Neural progenitor cell (in vitro differentiated cells): ENCODE measurements around the gene CACHD1. TPM values are rescaled to one million over a fixed set of nuclear protein-coding genes. Genes with fewer than 3 reads are reported as not detected.

Source experiments
- DNase-seq: peaks from one replicate; pipeline ENCODE4 v3.0.0-alpha.2; 2016; ENCODE audit warnings: low spot score
- H2AFZ ChIP-seq: fragments of 200-600 bp; sonication (generic); replicated peaks from 2 replicates; pipeline ENCODE4 v1.6.1; 2016; ENCODE audit warnings: antibody characterized with exemption
- H3F3A ChIP-seq: fragments of 200-600 bp; sonication (generic); 2 replicates; pipeline ENCODE4 v1.6.1; 2016; ENCODE audit warnings: antibody characterized with exemption, low read depth
- H3K27ac ChIP-seq: fragments of 200-600 bp; sonication (generic); 2 replicates; pipeline ENCODE4 v1.5.1; 2016; ENCODE audit warnings: mild to moderate bottlenecking
- H3K27me3 ChIP-seq: fragments of 200-600 bp; sonication (generic); 2 replicates; pipeline ENCODE4 v1.6.1; 2016; ENCODE audit warnings: mild to moderate bottlenecking, moderate library complexity
- H3K36me3 ChIP-seq: fragments of 200-600 bp; sonication (generic); 2 replicates; pipeline ENCODE4 v1.5.1; 2016
- H3K4me1 ChIP-seq: fragments of 200-600 bp; sonication (generic); 2 replicates; pipeline ENCODE4 v1.6.1; 2016; ENCODE audit warnings: mixed run types
- H3K4me2 ChIP-seq: fragments of 200-600 bp; sonication (generic); 2 replicates; pipeline ENCODE4 v1.6.1; 2016
- H3K4me3 ChIP-seq: fragments of 200-600 bp; sonication (generic); 2 replicates; pipeline ENCODE4 v1.5.1; 2016
- H3K79me2 ChIP-seq: fragments of 200-600 bp; sonication (generic); 2 replicates; pipeline ENCODE4 v1.6.1; 2016; ENCODE audit warnings: low read depth
- H3K9ac ChIP-seq: fragments of 200-600 bp; sonication (generic); 2 replicates; pipeline ENCODE4 v1.6.1; 2016
- H3K9me3 ChIP-seq: fragments of 200-600 bp; sonication (generic); 2 replicates; pipeline ENCODE4 v1.5.1; 2016; ENCODE audit warnings: low read depth
- H4K20me1 ChIP-seq: fragments of 200-600 bp; sonication (generic); 2 replicates; pipeline ENCODE4 v1.6.1; 2016; ENCODE audit warnings: low read depth
- H3K27ac Mint-ChIP-seq: 3 replicates; pipeline ENCODE4 v1.8.0; 2021; ENCODE audit warnings: mixed read lengths
- H3K27me3 Mint-ChIP-seq: 2 replicates; pipeline ENCODE4 v1.8.0; 2022; ENCODE audit warnings: low read depth, mild to moderate bottlenecking, inconsistent platforms, moderate library complexity, mixed read lengths; ENCODE audit not compliant: insufficient read depth
- H3K36me3 Mint-ChIP-seq: 3 replicates; pipeline ENCODE4 v1.8.0; 2021; ENCODE audit warnings: mixed read lengths
- H3K4me1 Mint-ChIP-seq: 3 replicates; pipeline ENCODE4 v1.8.0; 2021; ENCODE audit warnings: mixed read lengths
- H3K4me3 Mint-ChIP-seq: 3 replicates; pipeline ENCODE4 v1.8.0; 2021; ENCODE audit warnings: mild to moderate bottlenecking, moderate library complexity, mixed read lengths
- H3K9me3 Mint-ChIP-seq: 3 replicates; pipeline ENCODE4 v1.8.0; 2020; ENCODE audit warnings: mixed read lengths
- EZH2 ChIP-seq: fragments of 200-600 bp; sonication (generic); IDR thresholded peaks from 2 replicates; pipeline ENCODE4 v1.6.1; 2017; ENCODE audit warnings: antibody characterized with exemption, mild to moderate bottlenecking, moderate library complexity
- EZH2phosphoT487 ChIP-seq: fragments of 200-600 bp; sonication (generic); IDR thresholded peaks from 2 replicates; pipeline ENCODE4 v1.6.1; 2017; ENCODE audit warnings: antibody characterized with exemption
- total RNA-seq: library from RNA; depleted of rRNA; stranded (reverse); fragments of >200 nt; gene quantifications from 2 replicates; pipeline ENCODE4 v1.2.3, GENCODE V29; 2015; ENCODE audit warnings: low replicate concordance
- TF ChIP-seq, protein P1 (sequence below): fragments of 200-600 bp; sonication (generic); IDR thresholded peaks from 2 replicates; pipeline ENCODE4 v1.5.1; 2017; ENCODE audit warnings: antibody characterized with exemption, mild to moderate bottlenecking

CACHD1 gene
- total RNA-seq, 1 donor from 2014 or later = 61.0 TPM

GRCh38 chr1:64663668-64664067 is 193.7 kb downstream of the CACHD1 start:
- H3K4me2 ChIP-seq = peak overlapping the region; percentile 6
- Mint-ChIP-seq H3K4me3 (no peak overlapping the region), H3K36me3 (peaks cover 70% of the 10 kb centered on the region), H3K27me3 (peaks cover 2% of the 10 kb centered on the region), H3K4me1 (peaks cover 33% of the 10 kb centered on the region), H3K27ac (peak overlapping the region; percentile 99), H3K9me3 (no peaks in the 10 kb centered on the region)
- H3K4me1 ChIP-seq = peaks cover 13% of the 10 kb centered on the region
- no peaks in the 10 kb centered on the region for H3K27me3 ChIP-seq
- H3F3A ChIP-seq = peaks cover 7% of the 10 kb centered on the region
- peak; percentile 37 for DNase-seq
- no peak overlapping the region for H3K4me3 ChIP-seq
- peaks cover 6% of the 10 kb centered on the region for H3K36me3 ChIP-seq
- no peaks in the 10 kb centered on the region for H3K79me2 ChIP-seq
- TF ChIP-seq EZH2 (no peak), EZH2phosphoT487 (no peak)
- TF ChIP-seq, protein P1, sequence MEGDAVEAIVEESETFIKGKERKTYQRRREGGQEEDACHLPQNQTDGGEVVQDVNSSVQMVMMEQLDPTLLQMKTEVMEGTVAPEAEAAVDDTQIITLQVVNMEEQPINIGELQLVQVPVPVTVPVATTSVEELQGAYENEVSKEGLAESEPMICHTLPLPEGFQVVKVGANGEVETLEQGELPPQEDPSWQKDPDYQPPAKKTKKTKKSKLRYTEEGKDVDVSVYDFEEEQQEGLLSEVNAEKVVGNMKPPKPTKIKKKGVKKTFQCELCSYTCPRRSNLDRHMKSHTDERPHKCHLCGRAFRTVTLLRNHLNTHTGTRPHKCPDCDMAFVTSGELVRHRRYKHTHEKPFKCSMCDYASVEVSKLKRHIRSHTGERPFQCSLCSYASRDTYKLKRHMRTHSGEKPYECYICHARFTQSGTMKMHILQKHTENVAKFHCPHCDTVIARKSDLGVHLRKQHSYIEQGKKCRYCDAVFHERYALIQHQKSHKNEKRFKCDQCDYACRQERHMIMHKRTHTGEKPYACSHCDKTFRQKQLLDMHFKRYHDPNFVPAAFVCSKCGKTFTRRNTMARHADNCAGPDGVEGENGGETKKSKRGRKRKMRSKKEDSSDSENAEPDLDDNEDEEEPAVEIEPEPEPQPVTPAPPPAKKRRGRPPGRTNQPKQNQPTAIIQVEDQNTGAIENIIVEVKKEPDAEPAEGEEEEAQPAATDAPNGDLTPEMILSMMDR = peak; percentile 18
- H2AFZ ChIP-seq = no peak overlapping the region
- H3K9ac ChIP-seq = no peak overlapping the region
- H3K27ac ChIP-seq = no peak overlapping the region
- no peaks in the 10 kb centered on the region for H3K9me3 ChIP-seq
- no peaks in the 10 kb centered on the region for H4K20me1 ChIP-seq

- Histone ChIP-seq H3F3A (peaks cover 7% of the 10 kb centered on the region), H3K9me3 (no peaks in the 10 kb centered on the region), H3K79me2 (no peaks in the 10 kb centered on the region), H3K4me2 (peak overlapping the region; percentile 6), H3K36me3 (peaks cover 6% of the 10 kb centered on the region), H4K20me1 (no peaks in the 10 kb centered on the region), H3K27ac (peak overlapping the region; percentile 31), H3K9ac (no peak overlapping the region), H3K27me3 (no peaks in the 10 kb centered on the region), H2AFZ (no peak overlapping the region), H3K4me3 (no peak overlapping the region), H3K4me1 (peaks cover 13% of the 10 kb centered on the region)
- Mint-ChIP-seq H3K36me3 (peaks cover 65% of the 10 kb centered on the region), H3K4me3 (no peak overlapping the region), H3K27me3 (peaks cover 2% of the 10 kb centered on the region), H3K4me1 (peaks cover 33% of the 10 kb centered on the region), H3K27ac (peak overlapping the region; percentile 99), H3K9me3 (no peaks in the 10 kb centered on the region)
- TF ChIP-seq, protein P1 = no peak
- TF ChIP-seq EZH2 = no peak
- no peak for TF ChIP-seq EZH2phosphoT487
- peak; percentile 33 for DNase-seq
Measured at GRCh38 chr1:64664299-64664698, 194.4 kb downstream of the CACHD1 start.

- no peak overlapping the region for H3K4me3 ChIP-seq
- no peak overlapping the region for H3K27ac ChIP-seq
- no peak overlapping the region for H2AFZ ChIP-seq
- H3K9ac ChIP-seq = no peak overlapping the region
- H3K9me3 ChIP-seq = no peaks in the 10 kb centered on the region
- H3K27ac Mint-ChIP-seq = no peak overlapping the region
- no peaks in the 10 kb centered on the region for H3K9me3 Mint-ChIP-seq
- H4K20me1 ChIP-seq = no peaks in the 10 kb centered on the region
- peaks cover 60% of the 10 kb centered on the region for H3K36me3 Mint-ChIP-seq
- no peaks in the 10 kb centered on the region for H3K27me3 ChIP-seq
- no peaks in the 10 kb centered on the region for H3K36me3 ChIP-seq
- peaks cover 8% of the 10 kb centered on the region for H3K4me1 Mint-ChIP-seq
- peaks cover 5% of the 10 kb centered on the region for H3K4me1 ChIP-seq
- no peak for DNase-seq
- H3K4me3 Mint-ChIP-seq = no peak overlapping the region
- peaks cover 2% of the 10 kb centered on the region for H3K27me3 Mint-ChIP-seq
- no peak overlapping the region for H3K4me2 ChIP-seq
- H3K79me2 ChIP-seq = no peaks in the 10 kb centered on the region
- H3F3A ChIP-seq = peaks cover 3% of the 10 kb centered on the region
- TF ChIP-seq EZH2 (no peak), EZH2phosphoT487 (no peak)
- TF ChIP-seq, protein P1 = no peak
Measured at GRCh38 chr1:64669098-64669675, 199.3 kb downstream of the CACHD1 start.
